HL-60 (cell line): ENCODE measurements around the gene PACRG.

ENCODE experiments used
- POLR2AphosphoS5 ChIP-seq: IDR thresholded peaks from 2 replicates; pipeline ENCODE4 v1.6.1; 2012; ENCODE audit warnings: low read depth
- TF ChIP-seq, protein P1 (sequence below): IDR thresholded peaks from one replicate; pipeline ENCODE4 v1.5.1; 2011; ENCODE audit warnings: low read length, control low read depth, inconsistent platforms; ENCODE audit not compliant: insufficient read depth
- TF ChIP-seq, protein P2 (sequence below): IDR thresholded peaks from 2 replicates; pipeline ENCODE4 v1.6.1; 2012; ENCODE audit warnings: low read depth; ENCODE audit not compliant: insufficient replicate concordance

DNA sequence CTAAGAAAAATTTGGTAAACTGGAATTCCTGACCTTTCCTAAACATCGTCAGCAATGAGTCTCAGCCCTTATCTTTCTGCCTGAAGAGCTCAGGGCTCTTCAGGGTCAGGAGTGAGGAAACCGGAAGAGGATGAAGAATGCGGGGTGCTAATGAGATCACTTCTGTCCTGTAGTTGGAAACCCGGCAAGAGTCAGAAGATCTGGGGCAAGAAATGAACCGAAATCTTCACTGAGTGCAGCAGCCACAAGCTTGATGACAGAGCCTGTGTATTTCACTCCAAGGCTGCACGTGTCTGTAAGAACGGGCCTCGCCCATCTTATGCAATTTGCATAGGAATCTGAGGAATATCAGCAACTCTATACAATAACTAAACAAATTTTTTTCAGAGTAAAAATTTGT lies 626.3 kb downstream of the PACRG start:
- no peak for TF ChIP-seq POLR2AphosphoS5
- TF ChIP-seq, protein P1, sequence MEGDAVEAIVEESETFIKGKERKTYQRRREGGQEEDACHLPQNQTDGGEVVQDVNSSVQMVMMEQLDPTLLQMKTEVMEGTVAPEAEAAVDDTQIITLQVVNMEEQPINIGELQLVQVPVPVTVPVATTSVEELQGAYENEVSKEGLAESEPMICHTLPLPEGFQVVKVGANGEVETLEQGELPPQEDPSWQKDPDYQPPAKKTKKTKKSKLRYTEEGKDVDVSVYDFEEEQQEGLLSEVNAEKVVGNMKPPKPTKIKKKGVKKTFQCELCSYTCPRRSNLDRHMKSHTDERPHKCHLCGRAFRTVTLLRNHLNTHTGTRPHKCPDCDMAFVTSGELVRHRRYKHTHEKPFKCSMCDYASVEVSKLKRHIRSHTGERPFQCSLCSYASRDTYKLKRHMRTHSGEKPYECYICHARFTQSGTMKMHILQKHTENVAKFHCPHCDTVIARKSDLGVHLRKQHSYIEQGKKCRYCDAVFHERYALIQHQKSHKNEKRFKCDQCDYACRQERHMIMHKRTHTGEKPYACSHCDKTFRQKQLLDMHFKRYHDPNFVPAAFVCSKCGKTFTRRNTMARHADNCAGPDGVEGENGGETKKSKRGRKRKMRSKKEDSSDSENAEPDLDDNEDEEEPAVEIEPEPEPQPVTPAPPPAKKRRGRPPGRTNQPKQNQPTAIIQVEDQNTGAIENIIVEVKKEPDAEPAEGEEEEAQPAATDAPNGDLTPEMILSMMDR = no peak
- TF ChIP-seq, protein P2, sequence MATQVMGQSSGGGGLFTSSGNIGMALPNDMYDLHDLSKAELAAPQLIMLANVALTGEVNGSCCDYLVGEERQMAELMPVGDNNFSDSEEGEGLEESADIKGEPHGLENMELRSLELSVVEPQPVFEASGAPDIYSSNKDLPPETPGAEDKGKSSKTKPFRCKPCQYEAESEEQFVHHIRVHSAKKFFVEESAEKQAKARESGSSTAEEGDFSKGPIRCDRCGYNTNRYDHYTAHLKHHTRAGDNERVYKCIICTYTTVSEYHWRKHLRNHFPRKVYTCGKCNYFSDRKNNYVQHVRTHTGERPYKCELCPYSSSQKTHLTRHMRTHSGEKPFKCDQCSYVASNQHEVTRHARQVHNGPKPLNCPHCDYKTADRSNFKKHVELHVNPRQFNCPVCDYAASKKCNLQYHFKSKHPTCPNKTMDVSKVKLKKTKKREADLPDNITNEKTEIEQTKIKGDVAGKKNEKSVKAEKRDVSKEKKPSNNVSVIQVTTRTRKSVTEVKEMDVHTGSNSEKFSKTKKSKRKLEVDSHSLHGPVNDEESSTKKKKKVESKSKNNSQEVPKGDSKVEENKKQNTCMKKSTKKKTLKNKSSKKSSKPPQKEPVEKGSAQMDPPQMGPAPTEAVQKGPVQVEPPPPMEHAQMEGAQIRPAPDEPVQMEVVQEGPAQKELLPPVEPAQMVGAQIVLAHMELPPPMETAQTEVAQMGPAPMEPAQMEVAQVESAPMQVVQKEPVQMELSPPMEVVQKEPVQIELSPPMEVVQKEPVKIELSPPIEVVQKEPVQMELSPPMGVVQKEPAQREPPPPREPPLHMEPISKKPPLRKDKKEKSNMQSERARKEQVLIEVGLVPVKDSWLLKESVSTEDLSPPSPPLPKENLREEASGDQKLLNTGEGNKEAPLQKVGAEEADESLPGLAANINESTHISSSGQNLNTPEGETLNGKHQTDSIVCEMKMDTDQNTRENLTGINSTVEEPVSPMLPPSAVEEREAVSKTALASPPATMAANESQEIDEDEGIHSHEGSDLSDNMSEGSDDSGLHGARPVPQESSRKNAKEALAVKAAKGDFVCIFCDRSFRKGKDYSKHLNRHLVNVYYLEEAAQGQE = no peak
